Mucosa of descending colon (tissue), 3 donors: ENCODE data around the gene UBA7. TPM values are rescaled to one million over a fixed set of nuclear protein-coding genes. Genes with fewer than 3 reads are reported as not detected.
"Not testable (repeated sequence)": the region's sequence is repeated elsewhere in the genome, so short reads cannot be mapped to it uniquely, and the experiment has no call there.

Source experiments
- ATAC-seq: fragments of 200-7000 bp; cut with Tn5 transposase; one replicate; pipeline ENCODE4 v1.9.1; 2020; ENCODE audit warnings: mild to moderate bottlenecking, moderate library complexity
- DNase-seq, 3 donors: peaks; one replicate each; pipeline ENCODE4 v3.0.0-alpha.2; 2020
- H3K36me3 ChIP-seq: fragments of 200-600 bp; one replicate; pipeline ENCODE4 v1.8.0; 2021; ENCODE audit warnings: low read depth, mild to moderate bottlenecking
- H3K4me1 ChIP-seq: fragments of 200-600 bp; one replicate; pipeline ENCODE4 v1.8.0; 2021; ENCODE audit warnings: low read depth, mild to moderate bottlenecking
- H3K4me3 ChIP-seq: fragments of 200-600 bp; one replicate; pipeline ENCODE4 v1.8.0; 2021; ENCODE audit warnings: mild to moderate bottlenecking
- H3K9me3 ChIP-seq: fragments of 200-600 bp; one replicate; pipeline ENCODE4 v1.8.0; 2021; ENCODE audit warnings: mild to moderate bottlenecking
- CTCF ChIP-seq: fragments of 200-600 bp; IDR thresholded peaks from one replicate; pipeline ENCODE4 v1.8.0; 2022; ENCODE audit warnings: antibody characterized with exemption, mild to moderate bottlenecking
- intact Hi-C, 2 donors: fragments of 100-400 bp; cut with DNase I in 1 of 2; cut with micrococcal nuclease in 1 of 2; formaldehyde crosslinking; loops; one replicate each; pipeline versions ENCODE4 v1.11.0 to v1.11.1; 2022; cut with DNase I, micrococcal nuclease
- total RNA-seq, 3 donors: library from RNA; stranded (reverse); fragmentation: NEBNext Ultra II Directional in 2 of 3; extraction: Animal tissue kit (Norgen Biotek cat#: 25700) in 2 of 3; gene quantifications; one replicate each; pipeline versions ENCODE4 v1.2.1 to v1.2.4, GENCODE V29; 2021 to 2023
- donor health status: DM: no; HTN: no; CAD: no; lungs with moderate emphysema.
- donor health status: DM: no; HTN: no; CAD: no.
- donor health status: DM: no; HTN: yes; CAD: no.

The UBA7 gene
- total RNA-seq, 3 donors from 2014 or later = 90.3 to 192 (median 139) TPM

- Histone ChIP-seq H3K4me3 (peak overlapping the region; percentile 99), H3K9me3 (no peaks in the 10 kb centered on the region), H3K36me3 (peaks cover 3% of the 10 kb centered on the region), H3K4me1 (peaks cover 37% of the 10 kb centered on the region)
- intact Hi-C loops = no loop called here
- ATAC-seq (peak; percentile 66), DNase-seq (peak in 1 of 3 donors; percentile 30)
- TF ChIP-seq CTCF = no peak
Observed at GRCh38 chr3:49785565-49786356, 28.0 kb downstream of the UBA7 start.

GRCh38 chr3:49782277-49782676 is 31.5 kb downstream of the UBA7 start:
- H3K4me1 ChIP-seq = peaks cover 40% of the 10 kb centered on the region
- ATAC-seq, DNase-seq: not testable (repeated sequence)

GRCh38 chr3:49781415-49782199 is 32.1 kb downstream of the UBA7 start:
- no peak for DNase-seq
- no peaks in the 10 kb centered on the region for H3K9me3 ChIP-seq
- TF ChIP-seq CTCF = no peak
- no peak overlapping the region for H3K4me3 ChIP-seq
- ATAC-seq = no peak
- H3K4me1 ChIP-seq = peaks cover 35% of the 10 kb centered on the region
- intact Hi-C loops = no loop called here
- peaks cover 7% of the 10 kb centered on the region for H3K36me3 ChIP-seq

More at GRCh38 chr3:49782277-49782676, 31.5 kb downstream of the UBA7 start:
- H3K9me3 ChIP-seq, H3K36me3 ChIP-seq, H3K4me3 ChIP-seq, intact Hi-C loops: not testable (repeated sequence)

GRCh38 chr3:49780975-49781365 is 32.8 kb downstream of the UBA7 start:
- ATAC-seq, intact Hi-C loops, DNase-seq, H3K9me3 ChIP-seq, H3K4me3 ChIP-seq, H3K36me3 ChIP-seq: not testable (repeated sequence)
- H3K4me1 ChIP-seq = peaks cover 33% of the 10 kb centered on the region

GRCh38 chr3:49780080-49780974 is 33.4 kb downstream of the UBA7 start:
- Histone ChIP-seq H3K36me3 (peaks cover 5% of the 10 kb centered on the region), H3K9me3 (no peaks in the 10 kb centered on the region), H3K4me1 (peaks cover 31% of the 10 kb centered on the region), H3K4me3 (no peak overlapping the region)
- intact Hi-C loops = no loop called here
- no peak for TF ChIP-seq CTCF
- DNase-seq (no peak), ATAC-seq (peak; percentile 67)

- no peak for DNase-seq
- no peaks in the 10 kb centered on the region for H3K9me3 ChIP-seq
- no peak overlapping the region for H3K4me3 ChIP-seq
- H3K4me1 ChIP-seq = peaks cover 23% of the 10 kb centered on the region
- no peak for TF ChIP-seq CTCF
- no peak for ATAC-seq
- peaks cover 5% of the 10 kb centered on the region for H3K36me3 ChIP-seq
- intact Hi-C loops = no loop called here
Observed at GRCh38 chr3:49779358-49780079, 34.2 kb downstream of the UBA7 start.

GRCh38 chr3:49776101-49776500 is 37.7 kb downstream of the UBA7 start:
- DNase-seq, H3K9me3 ChIP-seq, H3K36me3 ChIP-seq, H3K4me1 ChIP-seq, H3K4me3 ChIP-seq, intact Hi-C loops, ATAC-seq: not testable (repeated sequence)
